HepG2 (cell line): ENCODE measurements around the gene TGM1. TPM values are rescaled to one million over a fixed set of nuclear protein-coding genes. Genes with fewer than 3 reads are reported as not detected.

Experiments used
- FOXJ3 ChIP-seq: sonication (generic); formaldehyde crosslinking; IDR thresholded peaks from 2 replicates; pipeline ENCODE4 v1.4.0; 2020; ENCODE audit warnings: missing genetic modification reagents, mild to moderate bottlenecking, borderline replicate concordance
- HOMEZ ChIP-seq: IDR thresholded peaks from 2 replicates; pipeline ENCODE4 v1.6.1; 2016; ENCODE audit warnings: low read depth
- SMYD3 ChIP-seq: sonication (generic); formaldehyde crosslinking; IDR thresholded peaks from 2 replicates; pipeline ENCODE4 v1.8.1; 2023; ENCODE audit warnings: mild to moderate bottlenecking, missing genetic modification reagents
- SNAI1 ChIP-seq: sonication (generic); formaldehyde crosslinking; IDR thresholded peaks from 2 replicates; pipeline ENCODE4 v1.5.0; 2020; ENCODE audit warnings: mild to moderate bottlenecking, missing genetic modification reagents, borderline replicate concordance
- UBTF ChIP-seq: sonication (generic); formaldehyde crosslinking; IDR thresholded peaks from 2 replicates; pipeline ENCODE4 v1.4.0; 2020; ENCODE audit warnings: mild to moderate bottlenecking, missing genetic modification reagents
- ZNF17 ChIP-seq: sonication (generic); formaldehyde crosslinking; IDR thresholded peaks from 2 replicates; pipeline ENCODE4 v1.5.0; 2020; ENCODE audit warnings: mild to moderate bottlenecking, missing genetic modification reagents
- ZNF350 ChIP-seq: sonication (generic); formaldehyde crosslinking; IDR thresholded peaks from 2 replicates; pipeline ENCODE4 v1.4.0; 2020; ENCODE audit warnings: mild to moderate bottlenecking, low read depth, missing genetic modification reagents, borderline replicate concordance
- ZNF383 ChIP-seq: sonication (generic); formaldehyde crosslinking; IDR thresholded peaks from 2 replicates; pipeline ENCODE4 v1.4.0; 2020; ENCODE audit warnings: missing genetic modification reagents, mild to moderate bottlenecking, borderline replicate concordance
- ZNF512B ChIP-seq: sonication (generic); formaldehyde crosslinking; IDR thresholded peaks from 2 replicates; pipeline ENCODE4 v1.5.1; 2020; ENCODE audit warnings: missing genetic modification reagents, mild to moderate bottlenecking, borderline replicate concordance
- ZNF713 ChIP-seq: sonication (generic); formaldehyde crosslinking; IDR thresholded peaks from 2 replicates; pipeline ENCODE4 v1.4.0; 2020; ENCODE audit warnings: mild to moderate bottlenecking, missing genetic modification reagents
- polyA plus RNA-seq, 8 experiments: library from polyadenylated mRNA; depleted of rRNA in 3 of 8; stranded (reverse) in 7 of 8; unstranded in 1 of 8; fragments of >200 nt; fragmentation: Illumina TruSeq in 4 of 8; extraction: Trizol in 4 of 8; gene quantifications; 2 replicates each; pipeline versions ENCODE4 v1.2.1 to v1.2.3, GENCODE V29; 2011 to 2016; ENCODE audit warnings: low read depth in 4 of 8, missing spikeins in 1 of 8, mixed read lengths in 1 of 8; ENCODE audit not compliant: insufficient read depth in 1 of 8
- total RNA-seq, 5 experiments: library from RNA; depleted of rRNA; stranded (reverse); fragments of >200 nt; fragmentation: Illumina TruSeq; extraction: Trizol; gene quantifications; 2 replicates each; pipeline ENCODE4 v1.2.3, GENCODE V29; 2016; ENCODE audit warnings: low read depth in 1 of 5
- TF ChIP-seq, protein P1 (sequence below): sonication (generic); formaldehyde crosslinking; IDR thresholded peaks from 2 replicates; pipeline ENCODE4 v1.5.1; 2020; ENCODE audit warnings: missing genetic modification reagents, mild to moderate bottlenecking, borderline replicate concordance
- TF ChIP-seq, protein P2 (sequence below): sonication (generic); formaldehyde crosslinking; IDR thresholded peaks from 2 replicates; pipeline ENCODE4 v1.4.0; 2020; ENCODE audit warnings: missing genetic modification reagents, mild to moderate bottlenecking, borderline replicate concordance
- TF ChIP-seq, protein P3 (sequence below): sonication (generic); formaldehyde crosslinking; conservative IDR thresholded peaks from 2 replicates; pipeline ENCODE4 v1.8.0; 2022; ENCODE audit warnings: missing genetic modification reagents

Gene TGM1
- total and polyA plus RNA-seq, 2 of the 13 experiments (the other 11 are each of a cell fraction or from before 2014, with no cell fraction given): 3.2 to 10.6 TPM

- TF ChIP-seq FOXJ3 (CRISPR knock-in tag) (0 out of 2 replicates have a peak, but pooled peaks have one; percentile 46), UBTF (0 out of 2 replicates have a peak, but pooled peaks have one; percentile 14), ZNF17 (CRISPR knock-in tag) (no peak), HOMEZ (no peak), SNAI1 (CRISPR knock-in tag) (no peak), ZNF350 (peak; percentile 44; the same call in 1 of the 2 replicates), SMYD3 (CRISPR knock-in tag) (no peak; the same call in 1 of the 2 replicates), ZNF713 (CRISPR knock-in tag) (no peak), ZNF512B (CRISPR knock-in tag) (no peak), ZNF383 (CRISPR knock-in tag) (no peak)
- TF ChIP-seq, protein P1, sequence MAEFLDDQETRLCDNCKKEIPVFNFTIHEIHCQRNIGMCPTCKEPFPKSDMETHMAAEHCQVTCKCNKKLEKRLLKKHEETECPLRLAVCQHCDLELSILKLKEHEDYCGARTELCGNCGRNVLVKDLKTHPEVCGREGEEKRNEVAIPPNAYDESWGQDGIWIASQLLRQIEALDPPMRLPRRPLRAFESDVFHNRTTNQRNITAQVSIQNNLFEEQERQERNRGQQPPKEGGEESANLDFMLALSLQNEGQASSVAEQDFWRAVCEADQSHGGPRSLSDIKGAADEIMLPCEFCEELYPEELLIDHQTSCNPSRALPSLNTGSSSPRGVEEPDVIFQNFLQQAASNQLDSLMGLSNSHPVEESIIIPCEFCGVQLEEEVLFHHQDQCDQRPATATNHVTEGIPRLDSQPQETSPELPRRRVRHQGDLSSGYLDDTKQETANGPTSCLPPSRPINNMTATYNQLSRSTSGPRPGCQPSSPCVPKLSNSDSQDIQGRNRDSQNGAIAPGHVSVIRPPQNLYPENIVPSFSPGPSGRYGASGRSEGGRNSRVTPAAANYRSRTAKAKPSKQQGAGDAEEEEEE: no peak
- TF ChIP-seq, protein P2, sequence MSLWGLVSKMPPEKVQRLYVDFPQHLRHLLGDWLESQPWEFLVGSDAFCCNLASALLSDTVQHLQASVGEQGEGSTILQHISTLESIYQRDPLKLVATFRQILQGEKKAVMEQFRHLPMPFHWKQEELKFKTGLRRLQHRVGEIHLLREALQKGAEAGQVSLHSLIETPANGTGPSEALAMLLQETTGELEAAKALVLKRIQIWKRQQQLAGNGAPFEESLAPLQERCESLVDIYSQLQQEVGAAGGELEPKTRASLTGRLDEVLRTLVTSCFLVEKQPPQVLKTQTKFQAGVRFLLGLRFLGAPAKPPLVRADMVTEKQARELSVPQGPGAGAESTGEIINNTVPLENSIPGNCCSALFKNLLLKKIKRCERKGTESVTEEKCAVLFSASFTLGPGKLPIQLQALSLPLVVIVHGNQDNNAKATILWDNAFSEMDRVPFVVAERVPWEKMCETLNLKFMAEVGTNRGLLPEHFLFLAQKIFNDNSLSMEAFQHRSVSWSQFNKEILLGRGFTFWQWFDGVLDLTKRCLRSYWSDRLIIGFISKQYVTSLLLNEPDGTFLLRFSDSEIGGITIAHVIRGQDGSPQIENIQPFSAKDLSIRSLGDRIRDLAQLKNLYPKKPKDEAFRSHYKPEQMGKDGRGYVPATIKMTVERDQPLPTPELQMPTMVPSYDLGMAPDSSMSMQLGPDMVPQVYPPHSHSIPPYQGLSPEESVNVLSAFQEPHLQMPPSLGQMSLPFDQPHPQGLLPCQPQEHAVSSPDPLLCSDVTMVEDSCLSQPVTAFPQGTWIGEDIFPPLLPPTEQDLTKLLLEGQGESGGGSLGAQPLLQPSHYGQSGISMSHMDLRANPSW: no peak
- TF ChIP-seq, protein P3, sequence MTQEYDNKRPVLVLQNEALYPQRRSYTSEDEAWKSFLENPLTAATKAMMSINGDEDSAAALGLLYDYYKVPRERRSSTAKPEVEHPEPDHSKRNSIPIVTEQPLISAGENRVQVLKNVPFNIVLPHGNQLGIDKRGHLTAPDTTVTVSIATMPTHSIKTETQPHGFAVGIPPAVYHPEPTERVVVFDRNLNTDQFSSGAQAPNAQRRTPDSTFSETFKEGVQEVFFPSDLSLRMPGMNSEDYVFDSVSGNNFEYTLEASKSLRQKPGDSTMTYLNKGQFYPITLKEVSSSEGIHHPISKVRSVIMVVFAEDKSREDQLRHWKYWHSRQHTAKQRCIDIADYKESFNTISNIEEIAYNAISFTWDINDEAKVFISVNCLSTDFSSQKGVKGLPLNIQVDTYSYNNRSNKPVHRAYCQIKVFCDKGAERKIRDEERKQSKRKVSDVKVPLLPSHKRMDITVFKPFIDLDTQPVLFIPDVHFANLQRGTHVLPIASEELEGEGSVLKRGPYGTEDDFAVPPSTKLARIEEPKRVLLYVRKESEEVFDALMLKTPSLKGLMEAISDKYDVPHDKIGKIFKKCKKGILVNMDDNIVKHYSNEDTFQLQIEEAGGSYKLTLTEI: no peak
These were observed 6.9 kb downstream of the TGM1 start (continued) for GRCh38 chr14:24255931-24256711.
